ENCODE results near the gene CARMIL1. TPM values are rescaled to one million over a fixed set of nuclear protein-coding genes. Genes with fewer than 3 reads are reported as not detected.

CARMIL1 gene
- total RNA-seq, 2 experiments from 2014 or later, result 7.1 to 8.1 TPM

DNA sequence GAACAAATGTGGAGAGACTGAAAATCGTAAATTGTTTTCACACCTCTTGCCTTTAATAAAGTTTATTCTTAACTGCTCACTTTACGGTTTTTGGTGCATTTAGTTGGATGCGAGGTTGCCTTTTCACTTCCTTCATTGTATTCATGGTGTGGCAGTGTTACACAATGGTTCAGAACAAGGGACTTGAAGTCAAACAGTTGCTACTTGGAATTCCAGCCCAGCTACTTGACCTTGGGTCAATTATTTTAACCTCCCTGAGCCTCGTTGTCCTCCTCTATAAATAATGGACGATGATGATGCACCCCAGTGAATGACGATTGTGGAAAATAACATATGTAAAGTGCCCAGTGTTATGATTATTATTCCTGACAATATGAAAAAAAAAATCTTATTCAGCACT, 72.3 kb downstream of the CARMIL1 start:
- Mint-ChIP-seq H3K4me1 (peaks cover 20% of the 10 kb centered on the region), H3K27ac (no peak overlapping the region), H3K9me3 (no peaks in the 10 kb centered on the region), H3K4me3 (no peak overlapping the region), H3K36me3 (no peaks in the 10 kb centered on the region), H3K27me3 (no peaks in the 10 kb centered on the region)
- DNase-seq, result no peak

DNA sequence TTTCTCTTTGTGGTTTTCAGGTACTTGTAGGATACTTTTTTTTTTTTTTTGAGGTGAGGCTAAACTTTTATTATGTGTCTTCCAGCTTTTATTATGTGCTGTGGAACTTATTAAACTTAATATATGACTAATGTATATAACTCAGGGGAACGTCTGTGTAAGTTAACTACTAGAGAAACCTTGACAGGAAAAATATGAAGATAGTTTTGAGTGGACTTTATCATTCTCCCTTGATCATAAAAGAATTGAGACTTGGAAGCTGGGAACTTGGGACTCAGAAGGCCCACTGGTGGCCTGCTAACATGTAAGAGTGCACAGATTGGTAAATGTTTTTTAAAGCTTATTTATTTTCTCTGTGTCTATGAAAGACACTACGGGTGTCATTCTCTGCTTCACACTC, 73.1 kb downstream of the CARMIL1 start:
- H3K27ac Mint-ChIP-seq, result no peak overlapping the region
- DNase-seq, result no peak
- H3K27me3 Mint-ChIP-seq, result no peaks in the 10 kb centered on the region
- peaks cover 20% of the 10 kb centered on the region for H3K4me1 Mint-ChIP-seq
- H3K36me3 Mint-ChIP-seq, result no peaks in the 10 kb centered on the region
- no peaks in the 10 kb centered on the region for H3K9me3 Mint-ChIP-seq
- no peak overlapping the region for H3K4me3 Mint-ChIP-seq

DNA sequence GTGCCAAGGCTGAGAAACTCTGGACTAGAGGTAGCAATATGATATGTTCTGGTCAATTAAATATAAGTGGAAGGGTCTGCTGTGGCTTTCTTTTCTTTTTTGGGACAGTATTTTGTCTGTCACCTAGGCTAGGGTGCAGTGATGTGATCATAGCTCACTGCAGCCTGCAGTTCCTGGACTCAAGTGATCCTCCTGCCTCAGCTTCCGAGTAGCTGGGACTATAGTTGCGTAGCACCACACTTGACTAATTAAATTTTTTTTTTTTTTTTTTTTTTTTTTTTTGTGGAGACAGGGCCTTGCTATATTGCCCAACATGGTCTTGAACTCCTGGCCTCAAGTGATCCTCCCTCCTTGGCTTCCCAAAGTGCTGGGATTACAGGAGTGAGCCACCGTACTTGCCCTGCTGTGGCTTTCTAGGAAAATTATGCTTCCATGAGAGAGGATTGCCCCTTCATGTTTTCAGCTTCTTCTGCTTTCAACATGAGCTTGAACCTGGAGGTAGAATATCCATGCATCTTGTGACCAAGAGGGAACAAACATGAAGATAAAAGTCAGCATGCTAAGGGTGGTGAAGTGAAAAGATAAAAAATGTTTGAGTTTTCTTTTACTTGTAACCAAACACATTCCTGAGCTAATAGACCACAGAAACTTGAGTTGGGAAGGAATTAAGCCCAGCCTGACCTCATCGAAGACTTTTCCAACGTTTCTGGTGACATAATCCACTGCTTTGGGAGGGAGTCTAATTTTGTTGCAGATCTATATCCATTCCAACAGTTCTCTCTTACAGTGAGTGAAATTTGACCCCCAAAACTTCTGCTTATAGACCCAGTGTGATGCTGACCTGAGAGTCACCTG, 75.1 kb downstream of the CARMIL1 start:
- no peak for DNase-seq
- H3K27me3 Mint-ChIP-seq, result no peaks in the 10 kb centered on the region
- H3K27ac Mint-ChIP-seq, result no peak overlapping the region
- H3K4me3 Mint-ChIP-seq, result no peak overlapping the region
- H3K9me3 Mint-ChIP-seq, result no peaks in the 10 kb centered on the region
- H3K36me3 Mint-ChIP-seq, result no peaks in the 10 kb centered on the region
- H3K4me1 Mint-ChIP-seq, result peaks cover 21% of the 10 kb centered on the region

- H3K9me3 Mint-ChIP-seq, result no peaks in the 10 kb centered on the region
- no peak for DNase-seq
- no peak overlapping the region for H3K27ac Mint-ChIP-seq
- H3K4me1 Mint-ChIP-seq, result peaks cover 24% of the 10 kb centered on the region
- H3K27me3 Mint-ChIP-seq, result no peaks in the 10 kb centered on the region
- no peaks in the 10 kb centered on the region for H3K36me3 Mint-ChIP-seq
- no peak overlapping the region for H3K4me3 Mint-ChIP-seq
These were observed 80.2 kb downstream of the CARMIL1 start for GRCh38 chr6:25359191-25359861.

DNA sequence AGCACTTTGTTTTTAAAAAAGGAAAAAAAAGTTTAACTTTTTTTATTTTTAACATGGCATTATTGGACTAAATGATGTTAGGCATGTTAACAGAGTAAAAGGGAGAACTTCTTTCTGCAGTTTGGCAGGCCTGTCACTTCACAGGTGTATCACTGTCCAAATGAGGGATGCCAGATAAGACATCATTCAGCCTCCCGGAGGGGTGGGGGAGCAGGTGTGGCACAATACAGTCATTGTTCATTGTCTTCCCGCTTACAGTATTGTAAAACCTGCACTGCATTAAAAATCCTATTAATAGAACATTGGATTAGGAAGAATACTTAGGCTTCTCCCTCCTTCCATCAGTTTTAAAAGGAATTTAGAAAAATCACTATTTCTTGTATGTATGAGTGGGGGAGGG, 80.7 kb downstream of the CARMIL1 start:
- Mint-ChIP-seq H3K27ac (no peak overlapping the region), H3K36me3 (no peaks in the 10 kb centered on the region), H3K4me1 (peaks cover 24% of the 10 kb centered on the region), H3K9me3 (no peaks in the 10 kb centered on the region), H3K4me3 (no peak overlapping the region), H3K27me3 (no peaks in the 10 kb centered on the region)
- no peak for DNase-seq

GRCh38 chr6:25360621-25361020, 81.4 kb downstream of the CARMIL1 start:
- no peaks in the 10 kb centered on the region for H3K9me3 Mint-ChIP-seq
- no peaks in the 10 kb centered on the region for H3K27me3 Mint-ChIP-seq
- H3K4me3 Mint-ChIP-seq, result no peak overlapping the region
- no peaks in the 10 kb centered on the region for H3K36me3 Mint-ChIP-seq
- no peak for DNase-seq
- H3K4me1 Mint-ChIP-seq, result peaks cover 27% of the 10 kb centered on the region
- no peak overlapping the region for H3K27ac Mint-ChIP-seq

DNA sequence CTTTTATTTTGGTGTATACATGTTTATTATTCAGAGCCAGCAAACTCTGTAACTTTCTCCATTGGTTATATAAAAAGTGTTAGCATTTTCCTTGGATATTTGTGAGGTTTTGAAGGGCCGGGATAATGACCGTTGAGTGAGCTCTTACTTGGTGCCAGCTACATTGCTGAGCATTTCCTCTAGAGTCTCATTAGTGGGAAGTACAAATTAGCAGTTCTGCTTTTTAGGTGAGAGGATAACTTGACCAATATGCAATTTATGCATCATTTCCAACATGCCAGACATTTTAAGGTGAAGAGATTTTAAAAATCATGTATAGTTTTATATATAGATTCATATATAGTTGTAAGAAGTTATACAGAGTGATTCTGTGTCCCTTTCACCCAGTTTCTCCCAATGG, 84.3 kb downstream of the CARMIL1 start:
- Mint-ChIP-seq H3K27ac (no peak overlapping the region), H3K9me3 (no peaks in the 10 kb centered on the region), H3K36me3 (no peaks in the 10 kb centered on the region), H3K4me3 (no peak overlapping the region), H3K27me3 (no peaks in the 10 kb centered on the region), H3K4me1 (peaks cover 49% of the 10 kb centered on the region)
- DNase-seq, result no peak

DNA sequence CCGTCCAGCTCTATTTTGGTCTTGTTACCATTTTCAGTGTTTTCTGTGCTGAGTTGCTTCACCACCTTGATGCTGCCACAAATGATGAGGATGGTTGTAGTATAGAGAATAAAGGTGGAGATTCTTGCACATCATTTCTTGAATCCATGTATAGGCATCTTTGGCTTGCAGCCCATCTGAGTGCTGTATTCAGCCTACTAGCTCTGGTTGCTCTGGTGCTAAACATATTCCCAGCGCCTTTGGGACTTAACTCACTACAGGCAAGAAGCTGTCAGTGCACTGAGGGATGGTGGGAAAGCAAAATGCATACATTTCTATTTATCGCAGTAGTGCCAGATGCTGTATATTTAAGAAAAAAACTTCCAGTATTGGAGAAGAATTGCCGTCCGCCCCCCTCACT, 86.0 kb downstream of the CARMIL1 start:
- H3K4me3 Mint-ChIP-seq, result no peak overlapping the region
- no peaks in the 10 kb centered on the region for H3K36me3 Mint-ChIP-seq
- no peak overlapping the region for H3K27ac Mint-ChIP-seq
- peaks cover 60% of the 10 kb centered on the region for H3K4me1 Mint-ChIP-seq
- H3K9me3 Mint-ChIP-seq, result no peaks in the 10 kb centered on the region
- no peak for DNase-seq
- no peaks in the 10 kb centered on the region for H3K27me3 Mint-ChIP-seq

DNA sequence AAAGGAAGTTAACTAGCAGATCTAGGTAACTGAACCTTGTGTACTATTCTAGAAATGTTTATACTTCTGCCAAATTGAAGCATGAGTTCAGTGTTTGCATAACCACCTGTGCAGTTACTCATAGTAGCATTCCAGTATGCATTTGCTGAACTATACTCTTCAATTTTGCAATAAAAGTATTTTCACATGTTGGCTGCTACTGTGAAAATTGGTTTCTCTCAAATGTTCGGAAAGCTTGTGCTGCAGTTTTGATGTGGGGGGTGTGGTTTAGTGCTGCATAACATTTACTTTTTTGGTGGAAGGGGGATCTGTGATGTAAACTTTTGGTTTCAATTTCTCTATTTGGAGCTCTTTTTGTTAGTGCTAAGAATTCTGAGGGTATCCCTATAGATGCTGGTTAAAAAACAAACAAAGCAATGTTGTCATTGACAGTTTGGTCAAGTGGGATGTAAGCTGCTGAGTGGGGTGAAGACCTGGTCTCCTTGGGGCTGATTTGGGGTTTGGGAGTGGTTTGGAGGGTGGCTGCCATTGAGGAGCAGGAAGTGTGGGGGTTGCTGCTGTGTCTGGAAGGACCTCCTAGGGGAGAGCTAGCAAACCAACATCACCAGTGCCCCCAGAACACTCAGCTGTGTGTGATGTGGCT, 87.8 kb downstream of the CARMIL1 start:
- peak; percentile 44 for DNase-seq
- peaks cover 2% of the 10 kb centered on the region for H3K36me3 Mint-ChIP-seq
- peaks cover 74% of the 10 kb centered on the region for H3K4me1 Mint-ChIP-seq

GRCh38 chr6:25369036-25369432, 89.9 kb downstream of the CARMIL1 start:
- Mint-ChIP-seq H3K4me3 (no peak overlapping the region), H3K36me3 (peaks cover 10% of the 10 kb centered on the region), H3K4me1 (peaks cover 77% of the 10 kb centered on the region), H3K27ac (peak overlapping the region; percentile 86), H3K27me3 (no peaks in the 10 kb centered on the region), H3K9me3 (peaks cover 9% of the 10 kb centered on the region)
- no peak for DNase-seq

More for the DNA sequence above, 87.8 kb downstream of the CARMIL1 start:
- H3K27me3 Mint-ChIP-seq, result no peaks in the 10 kb centered on the region
- peak overlapping the region; percentile 92 for H3K27ac Mint-ChIP-seq
- H3K9me3 Mint-ChIP-seq, result peaks cover 1% of the 10 kb centered on the region
- peak overlapping the region; percentile 75 for H3K4me3 Mint-ChIP-seq

DNA sequence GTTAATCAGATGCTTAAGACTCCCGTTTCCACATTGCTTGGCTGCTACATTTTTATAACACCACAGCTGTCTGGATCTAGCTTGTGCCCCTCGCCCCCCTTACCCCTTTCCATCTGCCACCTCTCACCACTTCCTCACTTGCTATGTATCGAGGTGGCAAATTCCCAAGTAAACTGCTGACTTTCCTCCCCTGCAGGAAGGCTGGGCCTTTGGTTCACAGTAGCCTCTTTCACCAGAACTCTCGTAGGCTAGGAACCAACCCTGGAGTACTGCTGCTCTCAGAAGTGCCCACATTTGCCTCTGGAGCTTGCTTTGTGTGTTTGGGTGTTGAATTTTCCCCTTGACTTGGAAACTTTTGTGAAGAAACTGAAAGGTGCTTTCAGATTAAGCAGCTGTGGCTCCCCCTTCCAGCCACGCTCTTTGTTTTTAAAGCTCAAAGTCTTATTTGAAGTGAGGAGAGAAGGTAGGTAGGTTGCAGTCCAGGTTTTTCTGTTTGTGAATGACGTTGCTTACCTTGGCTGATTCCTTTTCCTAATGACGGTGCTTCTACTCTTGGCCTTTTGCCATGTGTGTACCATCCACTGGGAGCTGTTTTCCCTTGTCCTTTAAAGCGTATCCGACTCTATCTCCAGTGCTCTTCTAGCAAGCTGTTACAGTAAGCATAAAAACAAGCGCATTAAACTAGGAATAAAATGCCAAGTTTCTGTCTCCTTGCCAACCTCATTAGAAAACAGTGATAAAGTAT, 90.4 kb downstream of the CARMIL1 start:
- Mint-ChIP-seq H3K36me3 (peaks cover 14% of the 10 kb centered on the region), H3K4me3 (peak overlapping the region; percentile 61), H3K27me3 (no peaks in the 10 kb centered on the region), H3K27ac (peak overlapping the region; percentile 86), H3K4me1 (peaks cover 79% of the 10 kb centered on the region), H3K9me3 (peaks cover 9% of the 10 kb centered on the region)
- peak; percentile 35 for DNase-seq

DNA sequence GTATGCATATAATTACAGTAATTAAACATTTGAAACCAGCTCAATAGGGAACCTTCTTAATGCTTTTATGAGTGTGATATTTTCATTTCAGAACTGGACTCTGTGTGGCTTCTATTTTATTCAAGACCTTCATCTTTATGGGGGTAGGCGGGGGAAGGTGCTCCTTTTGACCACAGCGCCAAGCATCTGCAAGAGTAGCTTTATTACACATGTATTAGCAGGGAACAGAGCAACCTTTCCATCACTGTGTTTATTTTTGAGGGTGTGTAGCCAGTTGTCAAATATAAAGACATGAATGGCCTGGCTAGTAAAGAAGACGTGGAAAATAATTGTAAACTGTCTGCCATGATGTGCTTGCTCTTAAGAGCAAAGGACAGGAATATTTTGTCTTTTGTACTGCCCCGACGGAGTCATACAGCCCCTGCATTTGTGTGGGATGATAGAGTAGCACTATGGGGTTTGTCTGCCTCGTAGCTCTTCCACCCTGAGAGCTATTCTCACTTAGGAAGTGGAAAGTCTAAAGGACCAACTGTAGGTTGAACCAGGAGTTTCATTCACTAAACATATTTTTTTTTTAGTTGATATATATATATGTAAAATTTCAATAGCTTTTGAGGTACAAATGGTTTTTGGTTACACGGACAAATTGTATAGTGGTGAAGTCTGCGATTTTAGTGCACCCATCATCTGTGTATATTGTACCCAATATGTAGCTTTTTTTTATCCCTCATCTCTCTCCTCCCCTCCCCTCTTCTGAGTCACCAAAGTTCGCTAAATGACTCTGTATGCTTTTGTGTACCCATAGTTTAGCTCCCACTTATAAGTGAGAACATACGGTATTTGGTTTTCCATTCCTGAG, 91.2 kb downstream of the CARMIL1 start:
- Mint-ChIP-seq H3K4me1 (peaks cover 76% of the 10 kb centered on the region), H3K9me3 (peaks cover 12% of the 10 kb centered on the region), H3K27ac (peak overlapping the region; percentile 86), H3K4me3 (peak overlapping the region; percentile 61), H3K27me3 (no peaks in the 10 kb centered on the region), H3K36me3 (peaks cover 18% of the 10 kb centered on the region)
- DNase-seq, result peak; percentile 22

DNA sequence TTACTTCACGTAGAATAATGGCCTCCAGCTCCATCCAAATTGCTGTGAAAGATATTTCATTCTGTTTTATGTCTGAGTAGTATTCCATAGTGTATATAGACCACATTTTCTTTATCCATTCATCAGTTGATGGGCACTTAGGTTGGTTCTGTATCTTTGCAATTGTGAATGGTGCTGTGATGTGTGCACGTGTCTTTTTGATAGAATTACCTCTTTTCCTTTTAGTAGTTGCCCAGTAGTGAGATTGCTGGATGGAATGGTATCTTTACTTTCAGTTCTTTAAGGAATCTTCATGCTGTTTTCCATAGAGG, 91.8 kb downstream of the CARMIL1 start:
- Mint-ChIP-seq H3K27me3 (no peaks in the 10 kb centered on the region), H3K4me3 (peak overlapping the region; percentile 8)

GRCh38 chr6:25375125-25375524, 96.0 kb downstream of the CARMIL1 start:
- H3K27me3 Mint-ChIP-seq, result no peaks in the 10 kb centered on the region
- no peak for DNase-seq
- H3K4me1 Mint-ChIP-seq, result peaks cover 38% of the 10 kb centered on the region
- H3K36me3 Mint-ChIP-seq, result peaks cover 24% of the 10 kb centered on the region
- H3K27ac Mint-ChIP-seq, result no peak overlapping the region
- peaks cover 18% of the 10 kb centered on the region for H3K9me3 Mint-ChIP-seq
- H3K4me3 Mint-ChIP-seq, result no peak overlapping the region

More for the DNA sequence above, 91.8 kb downstream of the CARMIL1 start:
- Mint-ChIP-seq H3K27ac (peak overlapping the region; percentile 55), H3K36me3 (peaks cover 22% of the 10 kb centered on the region), H3K4me1 (peaks cover 73% of the 10 kb centered on the region), H3K9me3 (peaks cover 16% of the 10 kb centered on the region)
- DNase-seq, result no peak

All from activated naive CD8-positive, alpha-beta T cell treated with anti-CD3 and anti-CD28 coated beads for 36 hours (primary cell).